Smooth muscle cell (in vitro differentiated cells): Measurements from ENCODE around the gene CLSTN2. TPM values are rescaled to one million over a fixed set of nuclear protein-coding genes. Genes with fewer than 3 reads are reported as not detected.
A peak's percentile ranks its signal among the peaks of the same experiment; 100 is the strongest.

Experiments used
- DNase-seq: peaks from one replicate; lab custom pipeline; 2025; ENCODE audit not compliant: unreplicated experiment; lab: John Stamatoyannopoulos, UW
- H2AFZ ChIP-seq: fragments of 200-600 bp; sonication (generic); 2 replicates; pipeline ENCODE4 v1.6.0; 2016; ENCODE audit warnings: antibody characterized with exemption, low read depth, mild to moderate bottlenecking
- H3F3A ChIP-seq: fragments of 200-600 bp; sonication (generic); 2 replicates; pipeline ENCODE4 v1.6.0; 2017; ENCODE audit warnings: antibody characterized with exemption, low read depth
- H3K27ac ChIP-seq: fragments of 200-600 bp; sonication (generic); 2 replicates; pipeline ENCODE4 v1.5.1; 2016; ENCODE audit warnings: low read depth, mild to moderate bottlenecking
- H3K27me3 ChIP-seq: fragments of 200-600 bp; sonication (generic); 2 replicates; pipeline ENCODE4 v1.6.1; 2016; ENCODE audit warnings: low read depth, mild to moderate bottlenecking
- H3K36me3 ChIP-seq: fragments of 200-600 bp; sonication (generic); 2 replicates; pipeline ENCODE4 v1.5.1; 2016; ENCODE audit warnings: low read depth
- H3K4me1 ChIP-seq: fragments of 200-600 bp; sonication (generic); 2 replicates; pipeline ENCODE4 v1.5.1; 2016; ENCODE audit warnings: low read depth
- H3K4me2 ChIP-seq: fragments of 200-600 bp; sonication (generic); 2 replicates; pipeline ENCODE4 v1.6.0; 2016; ENCODE audit warnings: mild to moderate bottlenecking
- H3K4me3 ChIP-seq: fragments of 200-600 bp; sonication (generic); 2 replicates; pipeline ENCODE4 v1.5.1; 2016; ENCODE audit warnings: mild to moderate bottlenecking
- H3K79me2 ChIP-seq: fragments of 200-600 bp; sonication (generic); 2 replicates; pipeline ENCODE4 v1.6.0; 2016; ENCODE audit warnings: low read depth, mild to moderate bottlenecking
- H3K9ac ChIP-seq: fragments of 200-600 bp; sonication (generic); 2 replicates; pipeline ENCODE4 v1.6.0; 2016; ENCODE audit warnings: low read depth
- H3K9me3 ChIP-seq: fragments of 200-600 bp; sonication (generic); replicated peaks from 2 replicates; pipeline ENCODE4 v1.5.1; 2016; ENCODE audit warnings: low read depth
- H4K20me1 ChIP-seq: fragments of 200-600 bp; sonication (generic); 2 replicates; pipeline ENCODE4 v1.6.0; 2016; ENCODE audit warnings: low read depth
- CTCF ChIP-seq: fragments of 200-600 bp; sonication (generic); IDR thresholded peaks from 2 replicates; pipeline ENCODE4 v1.5.1; 2017; ENCODE audit warnings: borderline replicate concordance, mild to moderate bottlenecking, antibody characterized with exemption; ENCODE audit not compliant: insufficient read depth, poor library complexity, severe bottlenecking
- WGBS: methylation state at CpG from one replicate; pipeline ENCODE4 v1.1.7; 2016; ENCODE audit warnings: low lambda C conversion rate; 5-methylcytosine and 5-hydroxymethylcytosine counted together
- polyA plus RNA-seq: library from polyadenylated mRNA; unstranded; fragments of >200 nt; fragmentation: Nextera tagmentation; extraction: Ambion mirVana; gene quantifications from 2 replicates; pipeline ENCODE4 v1.2.1, GENCODE V29; 2016
- total RNA-seq: library from RNA; depleted of rRNA; stranded (reverse); fragments of >200 nt; gene quantifications from 2 replicates; pipeline ENCODE4 v1.2.3, GENCODE V29; 2014

Gene CLSTN2
- total and polyA plus RNA-seq, 2 experiments from 2014 or later: 0.91 to 1.5 TPM

DNA sequence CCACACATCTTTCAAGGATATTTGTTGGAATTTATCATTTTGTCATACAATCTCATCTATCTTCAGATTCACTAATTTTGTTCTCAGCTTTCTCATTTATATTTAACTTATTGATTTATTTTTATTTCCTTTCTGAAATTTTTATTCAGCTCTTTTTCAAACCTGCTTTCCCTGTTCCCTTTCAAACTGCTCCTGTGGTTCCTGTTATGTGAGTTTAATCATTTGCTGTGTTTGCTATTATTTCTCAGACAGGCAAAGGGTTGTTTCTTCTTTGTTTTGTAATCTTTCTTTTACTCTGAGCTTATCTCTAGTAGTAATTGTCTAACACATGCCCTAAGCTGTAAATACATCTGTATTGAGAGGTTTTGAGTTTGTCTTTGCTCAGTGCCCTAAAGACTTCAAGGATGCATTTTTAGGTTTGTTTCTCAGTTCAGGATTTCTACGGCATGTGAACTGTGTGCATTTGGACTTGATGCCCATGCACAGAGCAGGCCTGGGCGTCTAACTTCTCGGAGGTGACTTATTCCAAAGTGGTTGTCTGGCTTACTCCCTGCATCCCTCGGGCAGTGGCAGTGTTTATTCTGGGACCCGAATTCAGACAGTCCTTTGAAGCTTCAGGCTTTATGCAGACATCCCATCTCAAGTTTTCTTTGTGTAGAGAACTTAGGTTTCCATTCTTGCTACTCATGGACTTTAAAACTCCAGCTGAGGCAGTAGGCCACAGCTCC lies 587.8 kb downstream of the CLSTN2 start:
- TF ChIP-seq CTCF: no peak
- H3K9ac ChIP-seq: no peak overlapping the region
- H3K36me3 ChIP-seq: no peaks in the 10 kb centered on the region
- no peaks in the 10 kb centered on the region for H3K27me3 ChIP-seq
- H3K4me3 ChIP-seq: no peak overlapping the region
- no peak for DNase-seq
- H3K4me2 ChIP-seq: no peak overlapping the region
- H3K9me3 ChIP-seq: no peaks in the 10 kb centered on the region
- H4K20me1 ChIP-seq: no peaks in the 10 kb centered on the region
- H3K27ac ChIP-seq: no peak overlapping the region
- 81% methylated on average over 5 of the region's 5 CpGs for WGBS
- no peak overlapping the region for H2AFZ ChIP-seq
- no peaks in the 10 kb centered on the region for H3K4me1 ChIP-seq
- H3F3A ChIP-seq: no peaks in the 10 kb centered on the region
- no peaks in the 10 kb centered on the region for H3K79me2 ChIP-seq

- Histone ChIP-seq H3K4me1 (no peaks in the 10 kb centered on the region), H3F3A (no peaks in the 10 kb centered on the region), H2AFZ (no peak overlapping the region), H3K4me3 (no peak overlapping the region), H4K20me1 (no peaks in the 10 kb centered on the region), H3K4me2 (no peak overlapping the region), H3K79me2 (no peaks in the 10 kb centered on the region), H3K27me3 (no peaks in the 10 kb centered on the region), H3K9ac (no peak overlapping the region), H3K36me3 (no peaks in the 10 kb centered on the region), H3K9me3 (no peaks in the 10 kb centered on the region), H3K27ac (no peak overlapping the region)
- 83% methylated on average over 1 of the region's 1 CpG for WGBS
- no peak for DNase-seq
- TF ChIP-seq CTCF: no peak
These were observed 588.6 kb downstream of the CLSTN2 start for GRCh38 chr3:140523600-140523999.

DNA sequence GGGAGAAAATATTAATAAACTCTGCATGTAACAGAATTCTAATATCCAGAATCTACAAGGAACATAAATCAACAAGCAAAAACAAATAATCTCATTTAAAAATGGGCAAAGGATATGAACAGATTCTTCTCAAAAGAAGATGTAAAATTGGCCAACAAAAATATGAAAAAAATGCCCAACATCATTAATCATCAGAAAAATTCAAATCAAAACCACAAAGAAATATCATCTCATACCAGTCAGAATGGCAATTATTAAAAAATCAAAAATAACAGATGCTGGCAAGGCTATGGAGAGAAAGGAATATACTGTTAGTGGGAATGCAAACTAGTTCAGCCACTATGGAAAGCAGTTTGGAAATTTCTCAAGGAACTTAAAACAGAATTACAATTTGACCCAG lies 592.2 kb downstream of the CLSTN2 start:
- Histone ChIP-seq H3K4me1 (no peaks in the 10 kb centered on the region), H4K20me1 (no peaks in the 10 kb centered on the region), H3K9me3 (no peaks in the 10 kb centered on the region), H3K79me2 (no peaks in the 10 kb centered on the region), H3K36me3 (no peaks in the 10 kb centered on the region), H3K4me3 (no peak overlapping the region), H3K27ac (no peak overlapping the region), H3K4me2 (no peak overlapping the region), H3F3A (peaks cover 4% of the 10 kb centered on the region), H2AFZ (no peak overlapping the region), H3K9ac (no peak overlapping the region), H3K27me3 (no peaks in the 10 kb centered on the region)
- no peak for DNase-seq
- no peak for TF ChIP-seq CTCF

DNA sequence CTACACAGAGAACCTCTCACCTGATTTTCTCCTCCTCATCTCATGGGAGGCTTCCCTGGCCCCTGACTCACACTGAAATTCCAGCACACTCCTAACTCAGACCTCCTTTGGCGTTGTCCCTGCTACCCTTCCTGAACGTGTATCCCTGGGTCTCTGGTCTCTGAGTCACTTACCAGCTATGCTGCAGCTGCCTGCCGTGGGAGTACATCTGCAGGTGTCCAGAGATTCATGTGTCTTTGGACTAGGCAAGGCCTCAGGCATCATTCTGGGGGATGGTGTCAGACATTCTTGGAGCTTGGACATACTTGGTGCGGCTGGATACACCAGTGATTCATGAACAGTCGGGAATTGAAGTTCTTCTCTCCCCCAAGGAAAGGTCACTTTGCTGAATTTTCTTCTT lies 594.1 kb downstream of the CLSTN2 start:
- DNase-seq: no peak
- Histone ChIP-seq H3K9ac (no peak overlapping the region), H3K27me3 (no peaks in the 10 kb centered on the region), H3K4me2 (peak overlapping the region; percentile 51), H3F3A (peaks cover 4% of the 10 kb centered on the region), H3K79me2 (no peaks in the 10 kb centered on the region), H3K4me1 (no peaks in the 10 kb centered on the region), H3K4me3 (no peak overlapping the region), H3K36me3 (no peaks in the 10 kb centered on the region), H3K9me3 (no peaks in the 10 kb centered on the region), H2AFZ (no peak overlapping the region), H4K20me1 (no peaks in the 10 kb centered on the region), H3K27ac (peak overlapping the region; percentile 72)
- WGBS: 20% methylated on average over 5 of the region's 5 CpGs
- no peak for TF ChIP-seq CTCF
